Measurements from ENCODE around the gene LMOD1.
A peak's percentile ranks its signal among the peaks of the same experiment; 100 is the strongest.
"Not testable (repeated sequence)": the region's sequence is repeated elsewhere in the genome, so short reads cannot be mapped to it uniquely, and the experiment has no call there.

LMOD1 gene

DNA sequence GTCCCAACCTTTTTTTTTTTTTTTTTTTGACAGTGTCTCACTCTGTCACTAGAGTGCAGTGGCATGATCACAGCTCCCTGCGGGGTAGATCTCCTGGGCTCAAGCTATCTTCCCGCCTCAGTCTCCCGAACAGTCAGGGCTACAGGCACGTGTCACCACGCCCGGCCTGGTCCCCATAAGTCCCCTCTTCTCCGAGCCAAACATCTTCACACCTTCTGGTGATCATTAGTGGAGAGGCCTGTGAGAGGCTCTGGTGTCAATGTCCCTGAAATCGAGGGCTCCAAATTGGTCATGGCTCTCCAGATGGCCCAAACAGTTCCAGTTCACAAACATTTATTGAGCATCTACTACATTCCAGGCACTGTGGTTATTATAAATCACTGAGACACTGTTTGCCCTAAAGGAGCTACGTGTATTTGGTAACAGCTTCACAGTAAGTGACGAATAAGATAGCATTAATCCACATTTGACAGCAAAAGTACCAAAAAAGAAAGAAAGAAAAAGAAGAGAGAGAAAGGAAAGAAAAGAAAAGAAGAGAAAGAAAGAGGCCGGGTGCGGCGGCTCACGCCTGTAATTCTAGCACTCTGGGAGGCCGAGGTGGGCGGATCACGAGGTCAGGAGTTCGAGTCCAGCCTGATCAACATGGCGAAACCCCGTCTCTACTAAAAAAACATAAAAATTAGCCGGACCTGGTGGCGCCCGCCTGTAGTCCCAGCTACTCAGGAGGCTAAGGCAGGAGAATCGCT, 8.1 kb upstream of the LMOD1 start:
- no peak for DNase-seq (ENCODE audit: low read depth, low spot score)
- peak overlapping the region; percentile 89 for H3K4me3 ChIP-seq (ENCODE audit: low read length)

DNA sequence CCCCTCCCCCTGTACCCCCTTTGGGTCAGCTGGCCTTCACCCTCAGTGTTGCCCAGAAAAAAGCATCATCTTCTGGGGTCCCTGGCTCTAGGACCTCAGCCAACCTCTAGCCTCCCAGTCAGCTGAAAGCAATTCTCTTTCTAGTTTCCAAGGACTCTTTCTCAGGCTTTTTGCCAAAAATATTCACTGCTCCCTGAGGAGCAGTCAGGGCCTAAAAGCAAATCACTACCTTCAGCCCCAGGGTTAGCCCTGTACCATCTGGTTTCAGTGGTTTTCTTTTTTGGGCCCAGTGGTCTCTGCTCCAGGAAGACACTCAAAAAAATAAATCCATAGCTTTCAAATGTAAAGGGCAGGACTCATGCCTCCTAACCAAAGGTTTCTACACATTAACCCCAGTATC, 3.1 kb upstream of the LMOD1 start:
- no peak for DNase-seq (ENCODE audit: low read depth, low spot score)
- H3K4me3 ChIP-seq (ENCODE audit: low read length), result no peak overlapping the region

DNA sequence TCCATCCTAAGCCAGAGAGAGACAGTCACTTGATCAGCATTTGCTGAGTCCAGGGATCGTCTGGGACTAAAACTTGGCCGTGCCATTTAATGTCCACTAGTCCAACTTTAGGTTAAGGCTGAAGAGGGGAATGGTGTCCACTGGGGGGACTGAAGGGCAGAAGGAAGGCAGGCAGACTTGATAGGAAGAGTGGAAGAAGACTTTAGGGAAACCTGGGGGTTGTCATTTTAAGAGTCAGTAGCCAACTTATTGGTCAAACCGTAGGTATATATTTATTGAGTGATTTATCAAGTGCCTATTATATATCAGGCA, 1.3 kb upstream of the LMOD1 start:
- H3K4me3 ChIP-seq (ENCODE audit: low read length), result no peak overlapping the region
- no peak for DNase-seq (ENCODE audit: low read depth, low spot score)

DNA sequence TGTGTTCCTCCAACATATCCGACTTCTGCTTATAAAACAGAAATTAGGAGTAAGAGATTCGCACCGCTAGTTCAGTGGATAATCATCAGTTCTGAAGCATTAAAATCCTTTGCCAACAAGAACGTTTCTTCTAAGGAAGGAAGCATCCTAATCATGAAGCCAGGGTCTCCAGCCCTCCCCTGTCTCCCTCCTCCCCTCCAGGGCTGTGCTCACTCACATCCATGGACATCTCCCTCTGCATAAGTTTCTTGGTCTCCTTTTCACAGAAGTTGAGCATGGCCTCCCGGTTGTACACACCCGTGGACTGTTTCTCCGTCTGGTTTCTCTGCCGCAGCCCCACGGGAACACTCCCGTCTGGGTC, 505 bp downstream of the LMOD1 start:
- H3K4me3 ChIP-seq (ENCODE audit: low read length), result no peak overlapping the region
- DNase-seq (ENCODE audit: low read depth, low spot score), result no peak

DNA sequence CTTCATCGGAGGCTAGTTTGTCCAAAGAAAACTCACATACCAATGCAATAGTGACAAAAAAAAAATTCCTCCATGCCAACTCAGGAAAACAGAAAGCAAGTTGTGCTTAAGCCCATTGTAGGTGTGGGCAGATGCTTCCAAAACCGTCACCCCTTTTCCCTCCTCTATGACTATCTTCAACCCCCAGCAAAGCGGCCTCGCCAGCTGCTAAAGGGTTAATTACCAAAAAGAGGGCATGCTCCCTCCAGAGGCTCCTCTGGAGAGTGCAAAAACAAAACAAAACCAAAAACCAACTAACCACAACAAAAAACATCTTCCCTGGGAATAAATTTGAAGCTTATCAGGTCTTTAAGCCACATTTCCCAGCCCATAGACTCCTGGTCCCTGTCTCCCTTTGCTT, 1.2 kb downstream of the LMOD1 start:
- peak; percentile 18 for DNase-seq (ENCODE audit: low read depth, low spot score)
- no peak overlapping the region for H3K4me3 ChIP-seq (ENCODE audit: low read length)

DNA sequence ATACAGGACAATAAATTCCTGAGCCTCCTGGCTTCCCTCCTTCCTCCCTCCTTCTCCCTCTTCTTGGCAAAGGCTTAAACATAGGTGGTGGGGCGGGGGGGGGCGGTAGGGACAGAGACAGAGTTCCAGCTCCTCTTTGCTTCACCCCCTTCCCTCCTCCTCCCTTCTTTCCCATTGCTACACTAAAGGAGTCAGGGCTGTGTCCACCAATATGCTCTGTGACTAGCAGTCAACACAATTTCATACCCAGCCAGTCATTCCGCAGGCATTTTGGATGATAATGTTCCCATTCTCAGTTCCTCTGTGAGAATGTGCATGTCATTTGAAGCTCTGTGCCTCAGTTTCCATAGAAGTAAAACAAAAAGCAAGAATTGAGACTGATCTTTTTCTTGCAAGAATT, 1.7 kb downstream of the LMOD1 start:
- DNase-seq (ENCODE audit: low read depth, low spot score), result no peak
- H3K4me3 ChIP-seq (ENCODE audit: low read length), result no peak overlapping the region

DNA sequence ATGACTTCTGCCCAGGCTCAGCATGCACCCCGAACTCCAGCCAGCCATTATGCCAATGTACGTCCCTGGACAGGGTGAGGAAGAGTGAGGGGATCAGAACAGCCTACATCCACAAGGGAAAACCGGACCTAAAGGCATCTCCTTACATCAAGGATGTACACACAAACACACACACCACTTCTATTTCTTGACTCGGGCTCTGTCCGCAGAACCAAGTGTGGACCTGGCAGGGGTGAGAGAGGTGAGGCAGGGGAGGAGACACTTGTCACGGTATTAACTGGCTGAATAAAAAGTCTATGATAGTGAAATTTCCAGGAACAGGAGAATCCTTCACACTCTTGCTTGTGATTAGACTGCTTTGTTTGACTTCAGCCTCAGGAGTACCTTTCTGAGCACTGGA, 2.3 kb downstream of the LMOD1 start:
- DNase-seq (ENCODE audit: low read depth, low spot score), result no peak
- no peak overlapping the region for H3K4me3 ChIP-seq (ENCODE audit: low read length)

DNA sequence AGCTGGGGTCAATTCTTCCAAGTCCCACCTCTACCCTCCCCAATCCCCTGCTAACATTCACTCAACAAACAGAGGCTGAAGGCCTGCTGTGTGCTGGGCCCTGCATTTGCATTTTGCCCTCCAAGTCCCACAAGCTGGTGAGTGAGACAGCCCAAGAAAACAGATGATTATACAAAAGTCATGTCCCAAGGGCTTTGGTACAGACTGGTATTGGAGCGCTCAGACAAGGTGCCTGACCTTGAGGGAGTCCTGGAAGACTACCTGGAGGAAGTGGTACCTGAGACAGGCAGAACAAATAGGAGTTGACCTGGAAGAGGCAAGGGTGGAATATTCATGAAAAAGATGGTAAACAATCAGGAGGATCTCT, 4.2 kb downstream of the LMOD1 start:
- H3K4me3 ChIP-seq (ENCODE audit: low read length), result no peak overlapping the region
- no peak for DNase-seq (ENCODE audit: low read depth, low spot score)

DNA sequence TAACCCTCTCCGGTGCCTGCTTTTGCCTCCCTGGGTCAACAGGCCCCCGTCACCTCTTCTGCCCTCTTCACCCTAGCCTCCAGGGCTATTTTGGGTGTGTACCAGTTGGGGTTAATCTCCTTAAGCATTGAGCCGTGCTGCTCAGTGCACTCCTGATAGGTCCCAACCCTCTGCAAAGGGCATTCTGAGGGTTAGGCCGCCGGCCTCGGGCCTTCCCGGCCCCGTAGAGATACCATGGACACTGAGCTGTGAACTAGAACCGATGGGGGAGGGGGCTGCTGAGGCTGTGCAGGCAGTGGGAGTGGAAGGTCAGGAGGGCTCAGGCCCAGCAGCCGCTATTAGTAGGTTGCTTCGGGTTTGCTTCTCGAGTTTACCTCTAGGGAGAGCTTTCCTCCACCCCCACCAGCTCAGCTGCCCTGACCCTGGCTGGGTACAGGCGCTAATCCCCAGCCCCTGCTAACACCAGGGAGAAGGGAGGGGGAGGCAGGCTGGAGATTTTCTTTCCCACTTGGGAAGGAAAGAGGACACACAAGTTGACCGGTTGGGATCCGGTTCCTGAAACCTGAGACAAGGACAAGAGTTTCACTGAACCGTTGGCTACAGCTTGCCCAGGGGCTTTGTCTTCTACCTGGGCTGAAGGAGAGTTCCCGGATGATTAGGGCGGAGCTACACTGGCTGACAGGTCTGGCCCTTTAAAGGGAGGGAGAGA, 4.8 kb downstream of the LMOD1 start:
- H3K4me3 ChIP-seq (ENCODE audit: low read length), result no peak overlapping the region
- no peak for DNase-seq (ENCODE audit: low read depth, low spot score)

DNA sequence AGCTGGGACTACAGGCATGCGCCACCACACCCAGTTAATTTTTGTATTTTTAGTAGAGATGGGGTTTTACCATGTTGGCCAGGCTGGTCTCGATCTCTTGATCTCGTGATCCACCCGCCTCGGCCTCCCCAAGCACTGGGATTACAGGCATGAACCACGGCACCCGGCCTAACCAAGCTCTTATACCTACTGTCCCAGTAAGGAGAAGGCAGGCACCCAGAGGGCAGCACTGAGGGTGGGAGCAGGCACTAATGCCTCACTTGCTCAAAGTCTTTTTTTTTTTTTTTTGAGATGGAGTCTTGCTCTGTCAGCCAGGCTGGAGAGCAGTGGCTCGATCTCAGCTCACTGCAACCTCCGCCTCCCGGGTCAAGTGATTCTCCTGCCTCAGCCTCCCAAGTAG, 6.0 kb downstream of the LMOD1 start:
- H3K4me3 ChIP-seq (ENCODE audit: low read length); DNase-seq (ENCODE audit: low read depth, low spot score): not testable (repeated sequence)

DNA sequence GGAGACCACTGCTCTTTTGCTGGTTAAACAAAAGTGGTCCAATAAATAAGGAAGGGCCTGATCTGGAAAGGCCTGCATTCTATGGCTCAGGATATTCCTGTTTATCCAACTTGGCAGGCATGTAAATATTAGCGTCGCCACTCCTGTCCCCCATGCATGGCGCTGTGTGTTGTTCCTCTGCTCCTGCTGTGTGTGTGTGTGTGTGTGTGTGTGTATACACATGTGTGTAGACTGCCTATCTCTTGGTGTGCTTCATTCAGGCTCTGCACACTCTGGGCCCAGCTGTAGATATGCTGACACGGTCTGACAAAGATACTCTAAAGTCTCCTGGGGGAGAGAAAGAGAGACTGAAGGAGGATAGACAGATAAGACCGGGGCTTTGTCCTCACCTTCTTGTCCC, 6.8 kb downstream of the LMOD1 start:
- H3K4me3 ChIP-seq (ENCODE audit: low read length), result no peak overlapping the region
- no peak for DNase-seq (ENCODE audit: low read depth, low spot score)

DNA sequence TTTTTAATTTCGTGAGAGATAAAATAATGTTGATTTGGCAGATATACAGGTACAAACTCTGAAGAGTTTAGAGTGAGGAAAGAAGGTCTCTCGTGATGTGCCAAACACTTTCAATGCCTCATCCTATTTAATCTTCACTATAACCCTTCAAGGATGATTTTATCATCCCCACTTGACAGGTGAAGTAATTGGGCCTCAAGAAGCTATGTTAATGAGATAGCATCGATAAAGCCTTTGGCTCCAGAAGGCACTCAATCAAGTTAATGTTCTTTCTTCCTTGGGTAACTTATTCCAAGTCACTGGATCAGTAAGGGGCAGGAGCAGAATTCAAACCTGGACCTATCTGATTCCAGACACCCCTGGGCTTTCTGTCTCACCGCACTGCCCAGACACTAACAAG, 7.2 kb downstream of the LMOD1 start:
- no peak for DNase-seq (ENCODE audit: low read depth, low spot score)
- no peak overlapping the region for H3K4me3 ChIP-seq (ENCODE audit: low read length)

DNA sequence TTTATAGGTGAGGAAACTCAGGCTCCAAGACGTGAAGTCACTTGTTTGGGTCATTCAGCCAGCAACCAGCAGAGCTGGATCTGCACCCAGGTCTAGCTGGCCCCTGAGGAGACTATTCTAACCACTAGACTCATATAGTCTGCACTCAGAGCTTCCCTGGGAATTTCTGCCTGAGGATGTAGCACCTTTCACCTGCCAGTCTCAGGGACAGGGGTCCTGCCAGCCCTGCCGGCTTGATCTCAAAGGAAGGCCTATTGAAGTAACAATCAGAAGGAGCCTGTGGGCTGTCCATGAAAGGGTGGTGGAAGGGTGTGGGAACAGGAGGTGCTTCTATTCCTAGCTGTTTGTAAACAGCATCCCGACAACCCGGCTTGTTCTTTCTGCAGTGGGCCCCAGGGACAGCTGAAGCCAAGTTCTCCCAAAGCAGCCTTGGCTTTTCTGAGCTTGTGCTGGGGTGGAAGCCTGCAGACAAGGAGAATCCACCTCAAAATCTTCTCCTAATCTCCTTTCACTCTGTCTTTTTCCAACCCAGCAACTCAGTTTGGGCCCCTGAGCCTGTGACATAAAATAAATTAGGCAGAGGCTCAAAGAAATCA, 7.8 kb downstream of the LMOD1 start:
- no peak overlapping the region for H3K4me3 ChIP-seq (ENCODE audit: low read length)
- no peak for DNase-seq (ENCODE audit: low read depth, low spot score)

DNA sequence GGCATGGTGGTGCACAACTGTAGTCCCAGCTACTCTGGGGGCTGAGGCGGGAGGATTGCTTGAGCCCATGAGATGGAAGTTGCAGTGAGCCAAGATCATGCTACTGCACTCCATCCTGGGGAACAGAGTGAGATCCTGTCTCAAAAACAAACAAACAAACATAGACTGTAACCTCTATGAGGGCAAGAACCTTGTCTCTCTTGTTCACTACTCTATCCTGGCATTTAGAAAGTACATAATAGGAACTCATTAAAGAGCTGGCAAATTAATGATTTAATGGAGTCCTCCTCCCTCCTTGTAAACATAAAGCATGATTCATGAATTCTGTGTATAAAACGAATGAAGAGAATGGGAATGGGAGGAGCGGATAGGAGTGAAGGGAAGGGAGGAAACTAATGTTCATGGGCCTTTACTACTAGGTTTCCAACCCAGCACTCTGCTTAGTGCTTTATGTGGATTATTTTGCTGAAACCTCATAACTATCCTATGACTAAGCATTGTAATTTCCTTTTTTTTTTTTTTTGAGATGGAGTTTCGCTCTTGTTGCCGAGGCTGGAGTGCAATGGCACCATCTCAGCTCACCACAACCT, 8.6 kb downstream of the LMOD1 start:
- H3K4me3 ChIP-seq (ENCODE audit: low read length), result no peak overlapping the region
- no peak for DNase-seq (ENCODE audit: low read depth, low spot score)

DNA sequence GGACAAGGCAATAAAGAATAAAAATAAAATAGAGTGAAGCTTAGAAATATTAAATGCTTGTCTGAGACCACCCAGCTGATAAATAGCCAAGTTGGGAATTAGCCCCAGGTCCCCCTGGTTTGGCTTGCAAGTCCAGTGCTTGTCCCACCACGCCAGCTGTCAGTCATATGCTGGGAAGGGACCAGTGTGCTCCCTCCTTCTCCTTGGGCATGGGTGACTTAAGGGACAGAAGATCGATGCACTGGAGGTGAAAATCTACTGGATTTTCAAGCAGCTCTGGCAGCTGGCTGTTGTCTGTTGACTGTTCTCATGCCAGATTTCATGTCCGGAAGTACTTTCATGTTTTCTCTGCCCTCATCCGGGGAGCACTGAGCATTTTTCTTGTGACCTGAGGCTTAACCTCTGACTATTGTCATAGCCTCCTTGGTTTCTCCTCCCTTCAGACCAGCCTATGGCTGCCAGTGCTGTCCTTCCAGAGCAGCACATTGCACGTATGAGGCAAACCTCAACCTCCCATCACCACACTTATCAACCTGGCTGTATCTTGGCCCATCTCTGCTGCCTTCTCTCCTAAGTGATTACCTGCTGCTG, 12.4 kb downstream of the LMOD1 start:
- H3K4me3 ChIP-seq (ENCODE audit: low read length), result no peak overlapping the region
- peak; percentile 32 for DNase-seq (ENCODE audit: low read depth, low spot score)

DNA sequence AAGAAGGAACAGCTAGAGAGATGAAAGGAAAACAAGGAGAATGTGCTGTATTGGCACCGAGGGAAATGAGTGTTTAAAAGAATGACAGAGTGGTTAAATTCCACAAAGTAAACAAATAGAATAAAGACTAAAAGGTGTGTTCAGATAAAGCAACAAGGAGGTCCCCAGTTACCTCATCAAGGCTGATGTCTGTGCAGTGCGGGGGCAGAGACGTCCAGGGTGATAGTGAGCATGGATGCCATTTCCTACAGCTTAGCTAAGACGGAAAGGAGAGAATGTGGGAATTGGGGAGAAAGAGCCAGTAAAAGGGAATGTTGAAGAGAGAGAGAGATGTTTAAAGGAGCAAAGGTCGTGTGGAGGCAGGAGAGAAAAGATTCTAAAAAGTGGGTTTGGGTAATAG, 15.5 kb downstream of the LMOD1 start:
- H3K4me3 ChIP-seq (ENCODE audit: low read length), result no peak overlapping the region
- no peak for DNase-seq (ENCODE audit: low read depth, low spot score)

DNA sequence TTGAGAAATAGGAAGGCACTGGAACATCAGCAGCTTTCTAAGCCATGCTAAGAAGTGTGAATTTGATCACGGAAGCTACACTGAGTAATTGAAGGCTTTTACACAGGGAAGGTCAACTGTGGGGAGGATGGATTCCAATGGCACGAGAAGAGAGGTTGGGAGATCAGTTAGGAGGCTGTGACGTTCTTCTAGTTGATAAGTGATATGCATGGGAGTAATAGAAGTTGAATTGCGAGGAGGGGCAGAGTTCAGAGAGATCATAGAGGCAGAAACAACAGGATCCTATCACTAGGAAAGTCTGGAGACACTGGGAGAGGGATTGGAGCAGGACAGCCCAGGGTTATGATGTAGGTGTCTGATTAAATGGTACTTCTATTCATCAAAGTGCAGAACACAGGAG, 16.2 kb downstream of the LMOD1 start:
- H3K4me3 ChIP-seq (ENCODE audit: low read length), result no peak overlapping the region
- DNase-seq (ENCODE audit: low read depth, low spot score), result no peak

DNA sequence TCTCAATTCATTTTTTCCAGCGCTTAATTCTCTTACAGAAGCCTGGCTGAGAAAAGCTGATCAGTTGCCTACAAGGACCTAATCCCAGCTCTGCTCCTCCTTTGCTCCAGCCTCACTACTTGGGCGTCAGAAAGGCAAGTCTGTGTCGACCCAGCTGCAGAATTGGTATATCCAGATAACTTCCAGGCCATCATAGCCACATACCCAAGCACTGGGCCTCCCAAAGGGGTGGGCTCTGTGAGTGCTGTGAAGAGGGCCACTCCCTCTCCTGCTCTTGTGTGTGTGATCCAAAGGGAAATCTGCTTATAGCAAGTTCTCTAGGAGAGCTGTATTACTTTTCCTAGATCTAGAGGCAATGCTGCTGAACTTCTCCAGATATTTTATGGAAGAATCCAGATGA, 18.1 kb downstream of the LMOD1 start:
- no peak for DNase-seq (ENCODE audit: low read depth, low spot score)
- no peak overlapping the region for H3K4me3 ChIP-seq (ENCODE audit: low read length)

DNA sequence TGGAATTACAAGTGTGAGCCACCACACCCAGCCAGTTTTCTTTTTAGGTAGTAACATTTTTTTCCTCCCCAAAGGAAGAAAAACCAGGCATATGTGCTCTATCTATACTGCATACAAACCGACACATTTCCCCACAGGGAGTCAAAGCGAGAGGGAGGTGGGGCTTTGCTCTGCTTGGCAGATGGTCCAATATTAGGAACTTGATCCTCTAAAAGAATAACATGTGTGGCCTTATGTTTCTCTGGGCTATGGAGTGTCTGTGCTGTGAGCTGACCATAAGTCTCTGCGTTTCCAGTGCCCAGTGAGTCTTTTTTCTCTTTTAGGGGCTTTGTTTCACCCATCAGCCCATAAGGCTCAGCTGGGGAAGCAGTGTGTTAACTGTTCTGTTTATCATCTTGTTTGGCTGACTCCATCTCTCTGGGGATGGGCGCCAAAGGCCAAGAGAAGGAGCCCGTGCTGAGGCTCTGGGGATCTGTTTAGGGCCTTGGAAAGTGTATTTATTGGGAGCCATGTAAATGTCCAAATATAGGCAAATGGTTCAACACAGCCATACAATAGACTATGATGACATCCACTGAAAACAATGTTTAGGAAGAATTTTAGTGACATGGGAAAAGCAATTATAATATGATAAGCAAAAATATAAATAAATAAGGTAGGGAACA, 20.2 kb downstream of the LMOD1 start:
- no peak overlapping the region for H3K4me3 ChIP-seq (ENCODE audit: low read length)

DNA sequence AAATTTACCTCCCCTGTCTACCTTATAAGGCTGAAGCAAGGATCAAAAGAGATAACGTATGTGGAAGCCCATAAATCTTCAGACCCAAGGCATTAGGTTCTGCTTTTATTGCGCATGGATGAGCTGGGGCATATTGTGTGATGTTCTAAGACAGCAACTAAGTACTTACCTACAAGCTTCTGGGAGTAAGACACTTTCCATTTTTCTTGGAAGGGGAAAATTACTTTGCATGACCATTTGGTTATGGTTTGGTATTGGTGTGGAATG, 21.1 kb downstream of the LMOD1 start:
- DNase-seq (ENCODE audit: low read depth, low spot score), result no peak
- H3K4me3 ChIP-seq (ENCODE audit: low read length), result no peak overlapping the region

More for the DNA sequence above, 20.2 kb downstream of the LMOD1 start:
- no peak for DNase-seq (ENCODE audit: low read depth, low spot score)
